GM19099 (cell line): ENCODE measurements around the gene PTPRU.

Experiments
- POLR2A ChIP-seq: IDR thresholded peaks from 3 replicates; pipeline ENCODE4 v1.6.1; 2011; ENCODE audit warnings: low read depth; ENCODE audit not compliant: insufficient read length; ENCODE audit errors: extremely low read depth

Gene PTPRU

DNA sequence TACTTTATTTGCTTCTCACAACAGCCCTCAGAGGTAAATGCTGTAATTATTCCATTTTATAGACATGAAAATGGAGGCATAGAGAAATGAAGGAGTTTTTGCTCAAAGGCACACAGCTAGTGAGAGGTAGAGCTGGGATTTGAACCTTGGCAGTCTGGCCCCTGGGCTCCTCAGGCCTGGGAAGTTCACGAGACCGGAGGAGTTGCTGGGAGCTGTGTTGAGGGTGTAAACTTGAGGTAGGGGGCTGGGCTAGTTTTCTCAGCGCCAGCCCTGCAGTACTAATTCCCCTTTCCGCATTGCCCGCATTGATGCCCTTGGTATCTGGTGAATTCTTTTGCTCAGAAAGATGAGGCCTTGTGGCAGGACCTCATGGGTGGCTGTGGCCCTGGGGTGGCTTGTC lies 73.3 kb downstream of the PTPRU start:
- TF ChIP-seq POLR2A: no peak

DNA sequence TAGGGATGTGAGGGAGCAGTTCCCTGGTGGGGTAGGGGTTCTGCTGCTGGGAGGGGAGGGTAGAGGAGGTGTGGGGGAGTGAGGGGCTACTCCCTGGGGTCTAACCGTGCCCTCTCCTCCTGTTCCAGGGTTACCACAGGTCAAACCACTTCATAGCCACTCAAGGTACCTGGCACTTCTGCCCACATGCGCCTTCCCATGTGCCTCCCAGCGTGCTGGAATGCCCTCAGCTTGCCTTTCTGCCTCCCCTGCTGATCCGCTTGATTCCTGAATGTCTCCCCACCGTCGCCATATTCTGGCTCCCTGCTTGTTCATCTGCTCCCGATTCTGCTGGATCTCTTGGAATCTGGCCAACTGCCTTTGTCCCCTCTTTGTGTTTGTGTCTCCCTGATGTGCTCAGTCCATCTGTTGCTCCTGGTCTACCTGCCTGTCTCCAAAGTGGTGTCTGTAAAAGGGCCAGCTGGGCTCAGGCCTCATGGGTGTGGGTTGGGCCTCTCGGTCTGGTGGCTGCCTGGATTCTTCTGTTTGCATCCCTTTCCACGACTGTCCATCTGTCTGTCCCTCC lies 74.4 kb downstream of the PTPRU start:
- TF ChIP-seq POLR2A: no peak

DNA sequence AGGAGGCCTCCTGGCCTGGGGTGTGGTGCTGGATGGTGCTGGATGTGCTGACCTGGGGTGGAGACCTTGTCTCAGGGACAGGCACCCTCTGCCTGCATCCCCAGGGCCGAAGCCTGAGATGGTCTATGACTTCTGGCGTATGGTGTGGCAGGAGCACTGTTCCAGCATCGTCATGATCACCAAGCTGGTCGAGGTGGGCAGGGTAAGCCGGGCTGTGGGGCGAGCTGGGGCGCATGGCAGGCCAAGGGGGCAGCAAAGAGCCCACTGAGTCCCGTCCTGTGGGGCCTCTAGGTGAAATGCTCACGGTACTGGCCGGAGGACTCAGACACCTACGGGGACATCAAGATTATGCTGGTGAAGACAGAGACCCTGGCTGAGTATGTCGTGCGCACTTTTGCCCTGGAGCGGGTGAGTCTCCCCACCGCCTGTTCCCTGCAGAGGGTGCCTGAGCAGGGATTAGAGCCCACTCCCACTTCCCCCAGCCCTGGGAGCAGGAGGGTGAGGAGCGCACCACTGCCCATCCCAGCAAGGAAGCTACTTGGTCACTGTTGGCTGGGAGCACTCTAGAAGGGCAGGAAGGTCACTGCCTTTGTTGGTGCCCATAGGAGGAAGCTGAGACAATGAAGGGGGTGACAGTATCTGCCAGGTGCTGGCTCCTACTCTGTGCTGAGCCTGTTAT lies 75.2 kb downstream of the PTPRU start:
- no peak for TF ChIP-seq POLR2A

DNA sequence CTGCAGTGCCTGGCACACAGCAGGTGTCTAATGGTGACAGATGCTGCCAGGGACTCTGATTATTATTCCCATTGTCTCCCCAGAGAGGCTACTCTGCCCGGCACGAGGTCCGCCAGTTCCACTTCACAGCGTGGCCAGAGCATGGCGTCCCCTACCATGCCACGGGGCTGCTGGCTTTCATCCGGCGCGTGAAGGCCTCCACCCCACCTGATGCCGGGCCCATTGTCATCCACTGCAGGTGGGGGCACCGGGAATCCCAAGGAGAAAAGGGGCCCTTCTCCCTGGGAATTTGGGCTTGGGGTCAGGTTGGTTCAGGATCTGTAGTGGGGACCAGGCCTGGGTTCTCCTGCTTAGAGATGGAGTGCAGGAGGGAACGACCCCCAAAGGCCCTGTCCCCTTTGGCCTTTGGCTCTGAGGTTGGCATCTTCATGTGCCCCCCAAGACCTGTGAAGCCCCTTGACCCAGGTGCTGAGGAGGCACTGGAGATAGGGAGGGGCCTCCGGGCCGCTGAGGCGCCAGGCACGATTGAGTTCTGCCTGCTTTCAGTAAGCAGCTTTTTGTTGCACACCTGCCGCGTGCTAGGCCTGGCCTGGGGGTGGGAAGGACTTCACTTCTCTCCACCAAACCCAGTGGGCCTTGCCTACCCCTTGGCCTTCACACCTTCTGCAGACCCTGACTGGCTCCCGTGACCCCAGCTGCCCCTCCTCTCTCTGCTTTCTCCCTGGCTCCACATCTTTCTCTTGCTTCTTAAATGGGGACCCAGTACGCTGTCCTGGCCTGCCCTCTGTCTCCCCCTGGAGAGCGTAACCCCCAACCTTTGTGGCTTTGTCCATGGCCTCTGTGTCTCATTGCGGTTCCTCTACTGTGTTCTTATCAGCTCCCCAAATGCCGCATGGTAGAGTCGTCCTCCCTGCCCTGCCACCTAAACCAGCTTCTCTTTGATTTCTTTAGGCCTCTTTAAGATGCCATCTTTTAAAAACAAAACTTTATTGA lies 76.4 kb downstream of the PTPRU start:
- no peak for TF ChIP-seq POLR2A

DNA sequence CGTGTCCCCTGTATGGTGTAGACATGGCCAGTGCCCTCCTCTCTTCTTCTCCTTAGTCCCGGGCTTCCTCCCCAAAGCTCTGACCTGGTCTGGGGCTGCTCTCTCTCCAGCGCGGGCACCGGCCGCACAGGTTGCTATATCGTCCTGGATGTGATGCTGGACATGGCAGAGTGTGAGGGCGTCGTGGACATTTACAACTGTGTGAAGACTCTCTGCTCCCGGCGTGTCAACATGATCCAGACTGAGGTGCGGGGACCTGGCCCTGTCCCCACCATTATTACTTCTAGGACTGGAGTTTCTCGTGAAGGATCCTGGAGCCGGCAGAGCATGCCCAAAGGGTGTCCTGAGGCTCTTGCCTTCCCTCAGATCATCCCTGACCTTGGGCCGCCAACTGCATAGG lies 78.9 kb downstream of the PTPRU start:
- no peak for TF ChIP-seq POLR2A

DNA sequence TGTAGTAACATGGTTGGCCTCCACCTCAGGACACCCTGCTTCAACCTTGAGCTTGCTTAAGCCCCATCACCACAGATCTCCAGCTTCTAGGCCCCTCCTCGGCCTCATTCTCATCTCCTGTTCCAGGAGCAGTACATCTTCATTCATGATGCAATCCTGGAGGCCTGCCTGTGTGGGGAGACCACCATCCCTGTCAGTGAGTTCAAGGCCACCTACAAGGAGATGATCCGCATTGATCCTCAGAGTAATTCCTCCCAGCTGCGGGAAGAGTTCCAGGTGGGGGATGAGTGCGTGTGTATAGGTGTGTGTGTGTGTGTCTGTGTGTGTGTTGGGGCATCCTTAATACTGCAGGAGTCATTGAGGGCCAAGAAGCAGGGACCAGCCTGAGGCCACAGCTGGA lies 79.6 kb downstream of the PTPRU start:
- no peak for TF ChIP-seq POLR2A

DNA sequence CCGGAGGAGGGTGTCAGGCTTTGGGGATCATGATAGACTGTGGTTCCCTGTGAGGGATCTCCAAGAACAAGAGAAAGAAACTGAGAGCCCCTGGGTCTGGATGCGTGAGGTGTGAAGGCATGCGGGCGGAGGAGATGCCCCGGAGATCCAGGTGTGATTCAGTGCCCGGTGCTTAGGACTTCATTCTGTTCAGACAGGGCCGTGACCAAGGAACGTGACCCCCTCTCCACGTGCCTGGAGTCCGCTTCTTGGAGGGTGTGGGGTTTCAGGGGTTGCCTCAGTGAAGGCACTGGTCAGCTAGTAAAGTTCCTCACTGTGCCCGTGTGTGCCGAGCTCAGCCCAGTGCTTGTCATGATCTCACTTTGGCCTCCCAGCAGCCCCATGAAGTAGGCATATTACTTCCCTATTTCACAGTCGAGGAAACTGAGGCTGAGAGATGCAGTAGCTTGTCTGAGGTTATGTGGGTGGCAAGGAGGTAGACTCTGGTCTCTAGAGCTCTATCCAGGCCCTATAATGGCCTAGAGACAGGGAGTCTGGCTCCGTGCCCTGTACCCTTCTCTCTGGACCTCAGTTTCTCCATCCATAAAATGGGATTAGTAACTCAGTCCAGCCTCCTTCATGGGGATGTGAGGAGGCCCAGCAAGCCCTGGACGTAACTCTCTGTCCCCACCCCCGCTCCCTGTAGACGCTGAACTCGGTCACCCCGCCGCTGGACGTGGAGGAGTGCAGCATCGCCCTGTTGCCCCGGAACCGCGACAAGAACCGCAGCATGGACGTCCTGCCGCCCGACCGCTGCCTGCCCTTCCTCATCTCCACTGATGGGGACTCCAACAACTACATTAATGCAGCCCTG lies 81.0 kb downstream of the PTPRU start:
- TF ChIP-seq POLR2A: no peak

DNA sequence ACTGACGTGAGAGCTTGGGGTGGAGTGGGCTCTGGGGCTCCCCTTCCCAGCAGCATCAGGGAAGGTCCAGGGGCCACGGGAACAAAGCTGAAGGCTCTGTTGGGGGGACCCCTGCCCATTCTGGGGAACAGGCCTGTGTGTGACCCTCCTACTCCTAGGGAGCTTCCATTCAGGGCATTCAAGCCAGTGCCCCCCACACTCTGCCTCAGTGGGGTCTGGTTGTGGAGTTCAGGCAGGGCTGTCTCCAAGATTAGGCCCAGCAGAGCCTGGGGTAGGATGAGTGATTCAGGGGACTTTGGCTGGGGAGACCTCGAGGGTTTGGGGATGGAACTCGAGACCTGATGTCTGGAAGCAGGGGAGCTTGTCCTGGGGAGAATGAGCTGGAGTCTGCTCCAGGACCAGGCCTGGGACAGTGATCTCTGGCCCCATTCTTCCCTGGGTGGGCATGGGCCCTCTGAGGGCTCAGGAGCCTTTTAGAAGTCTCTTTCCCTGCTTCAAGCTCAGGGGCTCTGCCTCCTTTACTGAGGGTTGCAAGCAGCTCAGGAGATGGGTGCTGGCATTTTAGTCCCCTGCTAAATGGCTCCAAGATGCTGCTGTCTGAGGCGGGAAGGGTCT lies 81.7 kb downstream of the PTPRU start:
- TF ChIP-seq POLR2A: no peak

DNA sequence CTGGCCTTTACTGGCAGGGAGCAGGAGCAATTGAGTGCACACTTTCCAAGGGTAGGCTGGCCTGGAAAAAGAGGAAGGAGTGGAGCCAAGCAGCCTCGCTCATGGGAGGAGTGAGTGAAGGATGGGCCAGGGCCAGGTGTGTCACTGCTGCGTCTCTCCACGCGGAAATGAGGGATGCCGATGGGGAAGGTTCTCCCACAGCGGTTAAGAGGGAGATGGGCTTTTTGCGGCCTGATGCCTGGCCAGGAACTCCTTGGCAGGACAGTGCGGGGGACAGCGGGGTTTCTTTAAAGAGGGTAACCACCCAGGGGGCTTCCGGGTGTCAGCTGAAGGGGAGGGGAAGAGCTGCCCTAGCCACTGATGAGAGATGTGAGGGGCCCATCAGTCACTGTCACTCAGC lies 82.4 kb downstream of the PTPRU start:
- no peak for TF ChIP-seq POLR2A

DNA sequence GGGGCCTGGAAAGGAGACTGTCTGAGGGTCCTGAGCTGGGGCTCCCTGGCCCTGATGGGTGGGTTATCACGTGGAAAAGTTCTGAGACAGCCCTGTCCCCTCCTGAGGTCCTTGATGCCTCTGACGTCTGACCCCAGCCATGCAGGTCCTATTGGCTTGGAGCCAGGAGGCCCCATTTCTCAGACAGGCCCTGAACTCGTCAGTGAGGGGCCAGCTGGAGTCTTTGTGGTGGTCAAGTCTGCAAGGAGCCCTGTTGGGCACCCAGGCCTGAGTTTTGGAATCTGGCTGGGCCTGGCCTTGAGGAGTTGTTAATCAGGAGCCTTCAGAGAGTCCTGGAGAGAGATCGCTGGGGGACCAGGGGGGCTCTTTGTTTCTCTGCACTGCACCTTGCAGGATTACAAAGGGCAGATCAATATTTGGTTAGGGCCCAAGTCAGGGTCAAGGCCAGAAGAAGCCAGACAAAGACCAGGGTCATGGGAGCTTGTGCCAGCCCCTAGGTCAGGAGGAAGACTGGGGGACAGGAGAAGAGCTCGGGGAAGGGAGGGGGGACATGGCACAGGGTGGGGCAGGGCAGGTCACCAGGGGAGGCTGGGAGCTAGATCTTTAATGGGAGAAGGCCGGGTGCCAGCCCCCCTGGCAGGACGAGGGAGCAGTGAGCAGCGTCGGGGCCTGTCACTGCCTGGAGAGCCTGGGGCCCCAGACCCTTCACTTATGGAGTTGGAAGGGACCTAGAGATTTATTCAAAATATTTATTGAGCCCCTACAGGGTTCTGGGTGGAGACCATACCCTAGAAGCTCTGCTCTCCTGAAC lies 83.2 kb downstream of the PTPRU start:
- TF ChIP-seq POLR2A: no peak

DNA sequence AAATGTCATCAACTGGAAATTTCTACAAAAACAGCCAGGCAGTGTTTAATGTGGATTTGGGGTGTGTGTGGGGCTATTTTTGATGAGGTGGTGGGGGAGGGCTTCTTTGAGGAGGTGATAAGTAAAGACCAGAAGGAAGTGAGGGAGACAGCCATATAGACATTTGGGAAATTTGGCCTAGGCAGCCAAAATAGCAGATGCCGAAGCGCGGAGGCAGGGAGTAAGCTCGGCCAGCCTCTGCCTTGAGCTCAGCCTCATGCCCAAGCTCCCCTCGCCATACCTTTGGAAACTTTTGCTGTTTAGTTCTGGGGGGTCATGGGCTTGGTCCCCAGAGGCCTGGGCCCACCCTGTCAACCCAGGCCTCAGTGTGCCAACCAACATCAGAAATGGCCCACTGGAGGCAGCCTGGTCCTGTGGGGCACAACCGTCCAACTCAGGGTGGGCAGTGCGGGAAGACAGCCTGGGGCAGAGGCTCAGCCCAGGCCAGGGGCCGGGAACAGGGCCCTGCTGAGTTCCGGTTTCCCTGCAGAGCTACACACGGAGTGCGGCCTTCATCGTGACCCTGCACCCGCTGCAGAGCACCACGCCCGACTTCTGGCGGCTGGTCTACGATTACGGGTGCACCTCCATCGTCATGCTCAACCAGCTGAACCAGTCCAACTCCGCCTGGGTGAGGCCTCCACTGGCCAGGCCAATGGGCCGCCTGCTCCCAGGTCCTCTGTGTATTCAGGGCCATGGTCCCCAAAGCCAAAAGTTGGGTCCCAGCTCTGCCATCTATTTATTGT lies 84.0 kb downstream of the PTPRU start:
- no peak for TF ChIP-seq POLR2A

DNA sequence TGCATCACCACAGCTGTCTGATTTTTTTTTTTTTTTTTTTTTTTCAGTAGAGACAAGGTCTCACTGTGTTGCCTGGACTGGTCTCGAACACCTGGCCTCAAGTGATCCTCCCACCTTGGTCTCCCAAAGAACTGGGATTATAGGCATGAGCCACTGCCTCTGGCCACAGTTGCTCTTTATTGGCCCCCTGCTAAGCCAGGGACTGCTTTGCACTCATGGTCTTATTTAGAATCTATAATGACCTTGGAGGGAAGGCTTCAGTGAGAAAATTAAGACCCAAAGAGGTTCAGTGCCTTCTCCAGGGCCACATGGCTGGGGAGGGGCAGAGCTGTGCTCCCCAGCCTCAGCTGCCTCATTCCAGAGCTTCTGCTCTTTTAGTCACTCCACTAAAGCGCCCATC lies 84.9 kb downstream of the PTPRU start:
- TF ChIP-seq POLR2A: no peak

DNA sequence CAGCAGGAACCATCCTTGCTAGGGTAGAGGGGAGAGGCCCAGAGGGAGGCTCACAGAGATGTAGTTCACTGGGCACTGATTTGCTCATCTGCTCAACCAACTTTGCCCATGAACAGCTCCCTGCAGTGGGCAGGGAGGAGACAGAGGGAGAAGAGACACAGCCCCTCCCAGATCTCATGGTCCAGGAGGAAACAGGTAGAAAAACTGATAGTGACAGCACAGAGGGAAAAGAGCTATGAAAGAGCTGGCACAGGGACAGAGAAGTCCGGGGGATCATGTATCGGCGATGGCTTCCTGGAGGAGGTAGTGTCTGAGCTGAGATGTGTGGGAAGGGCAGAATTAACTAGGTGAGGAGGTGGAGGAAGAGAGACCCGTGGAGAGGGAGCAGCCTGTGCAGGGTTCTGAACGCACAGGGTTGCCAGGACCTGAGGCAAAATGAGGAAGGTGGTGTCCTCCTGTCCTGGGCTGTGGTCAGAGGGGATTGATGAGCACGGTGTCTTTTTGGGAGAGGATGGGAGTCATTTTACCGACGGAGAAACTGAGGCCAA lies 85.9 kb downstream of the PTPRU start:
- TF ChIP-seq POLR2A: no peak
